Regular cardiac myocyte (primary cell): ENCODE data around the gene HSD17B8. TPM values are rescaled to one million over a fixed set of nuclear protein-coding genes. Genes with fewer than 3 reads are reported as not detected.

Experiments used
- total RNA-seq: library from RNA; depleted of rRNA; stranded (reverse); fragments of >200 nt; gene quantifications from 2 replicates; pipeline ENCODE4 v1.2.3, GENCODE V29; 2014

The HSD17B8 gene
- total RNA-seq = 4.6 and 9.0 TPM in 2 replicates

GRCh38 chr6:33204415-33205190 lies at the start of gene HSD17B8:
Gene HSD17B8 (plus strand): TSS chr6:33204655. CDS start chr6:33204669, 14 bp downstream.

GRCh38 chr6:33192105-33192646 lies 12.3 kb upstream of the HSD17B8 start, which contains the start of gene COL11A2:
Gene COL11A2 (minus strand): TSS chr6:33192467. CDS start chr6:33192240, 227 bp downstream.

GRCh38 chr6:33200219-33201146 lies 4.0 kb upstream of the HSD17B8 start, which contains the start of the genes RXRB and SLC39A7:
Gene RXRB (minus strand): TSS chr6:33200665. CDS start chr6:33200476, 189 bp downstream.
Gene SLC39A7 (plus strand): TSS chr6:33200867. CDS start chr6:33201246, 379 bp downstream.

GRCh38 chr6:33208091-33208967 lies 3.9 kb downstream of the HSD17B8 start, which contains the start of gene RING1:
Gene RING1 (plus strand): TSS chr6:33208500. CDS start chr6:33208823, 323 bp downstream.

Other genes with a start within 250 kb of the HSD17B8 start
- gene BRD2, start 236.1 kb upstream of the HSD17B8 start, total RNA-seq = 63.7 and 73.2 TPM in 2 replicates
- gene HLA-DOA, start 195.1 kb upstream of the HSD17B8 start, total RNA-seq = not detected in 2 replicates
- gene HLA-DPA1, start 131.0 kb upstream of the HSD17B8 start, total RNA-seq = 1.9 and 2.8 TPM in 2 replicates
- 22.3 and 26.8 TPM in 2 replicates for gene HLA-DPB1, start 128.7 kb upstream of the HSD17B8 start, total RNA-seq
- gene COL11A2, start 12.2 kb upstream of the HSD17B8 start, total RNA-seq = 0.19 and 0.56 TPM in 2 replicates
- 22.8 and 23.8 TPM in 2 replicates for gene RXRB, start 4.0 kb upstream of the HSD17B8 start, total RNA-seq
- gene SLC39A7, start 3.8 kb upstream of the HSD17B8 start, total RNA-seq = 145 and 250 TPM in 2 replicates
- 22.8 TPM in 2 replicates for gene RING1, start 3.8 kb downstream of the HSD17B8 start, total RNA-seq
- gene VPS52, start 67.2 kb downstream of the HSD17B8 start, total RNA-seq = 33.8 and 34.1 TPM in 2 replicates
- gene RPS18, start 67.4 kb downstream of the HSD17B8 start, total RNA-seq = 3,557 and 4,080 TPM in 2 replicates
- 1.5 and 2.5 TPM in 2 replicates for gene B3GALT4, start 72.5 kb downstream of the HSD17B8 start, total RNA-seq
- gene WDR46, start 84.6 kb downstream of the HSD17B8 start, total RNA-seq = 106 and 132 TPM in 2 replicates
- gene PFDN6, start 84.9 kb downstream of the HSD17B8 start, total RNA-seq = 49.3 and 78.0 TPM in 2 replicates
- gene RGL2, start 94.3 kb downstream of the HSD17B8 start, total RNA-seq = 17.5 and 20.1 TPM in 2 replicates
- gene TAPBP, start 109.4 kb downstream of the HSD17B8 start, total RNA-seq = 29.5 and 50.7 TPM in 2 replicates
- gene ZBTB22, start 113.1 kb downstream of the HSD17B8 start, total RNA-seq = 11.9 and 20.0 TPM in 2 replicates
- 37.8 and 57.7 TPM in 2 replicates for gene DAXX, start 118.3 kb downstream of the HSD17B8 start, total RNA-seq
- gene KIFC1, start 187.2 kb downstream of the HSD17B8 start, total RNA-seq = 5.9 and 52.1 TPM in 2 replicates
- gene PHF1, start 206.4 kb downstream of the HSD17B8 start, total RNA-seq = 14.8 and 32.4 TPM in 2 replicates
- gene CUTA, start 213.5 kb downstream of the HSD17B8 start, total RNA-seq = 87.4 and 143 TPM in 2 replicates
- gene SYNGAP1, start 215.4 kb downstream of the HSD17B8 start, total RNA-seq = 2.7 and 2.8 TPM in 2 replicates
- 3.7 and 7.1 TPM in 2 replicates for gene ZBTB9, start 249.9 kb downstream of the HSD17B8 start, total RNA-seq